ENCODE data around the gene ATP10B. TPM values are rescaled to one million over a fixed set of nuclear protein-coding genes. Genes with fewer than 3 reads are reported as not detected.

The ATP10B gene
- total and polyA plus RNA-seq, 10 of the 15 experiments (the other 5 are each of a cell fraction or from before 2014, with no cell fraction given), result not detected

GRCh38 chr5:160844177-160844576, 7.8 kb downstream of the ATP10B start (continued):
- TF ChIP-seq IRF4 (IDR thresholded peaks at IDR 0.05; ENCODE audit: low read depth, low read length) (no peak), BHLHE40 (IDR thresholded peaks at IDR 0.05; ENCODE audit: borderline replicate concordance in 1 of 2, low read depth in 2 of 2, low read length in 1 of 2) (peak; percentile 24 to 57; a peak in 1 of 4 replicates), RAD51 (IDR thresholded peaks at IDR 0.05) (peak; percentile 52; the same call in 1 of the 2 replicates)

GRCh38 chr5:160843240-160843639, 8.8 kb downstream of the ATP10B start:
- ATAC-seq (peak; percentile 99), DNase-seq (ENCODE audit: low read depth, low spot score) (peak; percentile 89), FAIRE-seq (peak; percentile 84)
- RAD21 ChIA-PET (ENCODE audit: unreplicated experiment), result interaction anchor here (0.8 to 2.8 kb wide), 12 partner anchors 8 to 622 kb away, joined by 3 to 16 read pairs (median 4); no protein-coding TSS in a partner anchor
- Histone ChIP-seq H3K9me3 (replicated peaks; ENCODE audit: control insufficient read depth, insufficient read depth, low read length) (no peaks in the 10 kb centered on the region; the same call in 2 of the 3 replicates), H3K4me1 (ENCODE audit: control insufficient read depth, insufficient read depth, low read length) (no peaks in the 10 kb centered on the region), H3K4me2 (ENCODE audit: control insufficient read depth, insufficient read depth) (peak overlapping the region; percentile 55), H3K9ac (ENCODE audit: control insufficient read depth, insufficient read depth, low read length) (no peak overlapping the region), H3K4me3 (0 out of 2 replicates have a peak overlapping the region, but pooled peaks have one; percentile 25), H3K27ac (ENCODE audit: control insufficient read depth, insufficient read depth) (no peak overlapping the region), H3K79me2 (ENCODE audit: control insufficient read depth, insufficient read depth, low read length) (no peaks in the 10 kb centered on the region), H2AFZ (ENCODE audit: control insufficient read depth, low read depth, low read length) (no peak overlapping the region), H3K36me3 (ENCODE audit: control insufficient read depth in 2 of 2, insufficient read depth in 2 of 2, low read length in 1 of 2) (no peaks in the 10 kb centered on the region), H4K20me1 (ENCODE audit: control insufficient read depth, insufficient read depth) (no peaks in the 10 kb centered on the region), H3K27me3 (replicated peaks in 1 of 2; ENCODE audit: control insufficient read depth in 2 of 2, insufficient read depth in 2 of 2, low read length in 1 of 2) (no peaks in the 10 kb centered on the region)
- POLR2A ChIA-PET, result interaction anchor here (0.8 to 2.0 kb wide), 6 partner anchors 8 to 424 kb away, joined by 3 to 9 read pairs (median 4); partner anchors contain the start of gene SLU7
- no TSS peak for BruUV-seq (replicated peaks)
- SMC1A ChIA-PET (ENCODE audit: uncharacterized antibody, unreplicated experiment), result interaction anchor here (0.6 to 6.4 kb wide), 17 partner anchors 8 to 418 kb away, joined by 3 to 53 read pairs (median 4); partner anchors contain the start of gene ATP10B
- in situ Hi-C loops (cut with MboI), result no loop called here
- intact Hi-C loops (cut with micrococcal nuclease; ENCODE audit: unreplicated experiment), result loop anchor here (2.0 to 5.0 kb wide), 2 partner anchors 406 to 468 kb away; no protein-coding TSS in a partner anchor
- CTCF ChIA-PET, result interaction anchor here (0.6 to 2.1 kb wide), 10 partner anchors 9 to 405 kb away, joined by 3 to 10 read pairs (median 3); no protein-coding TSS in a partner anchor
- WGBS (ENCODE audit: insufficient coverage, insufficient replicate concordance, low lambda C conversion rate, missing lambda C conversion rate), result 0% methylated on average over 2 of the region's 2 CpGs
- TF ChIP-seq MEF2A (IDR thresholded peaks at IDR 0.05; ENCODE audit: insufficient read depth, low read depth, low read length), result no peak
- no peak for TF ChIP-seq POLR2AphosphoS5 (IDR thresholded peaks at IDR 0.05; ENCODE audit: low read length)
- peak; percentile 66 for TF ChIP-seq CHD2 (IDR thresholded peaks at IDR 0.05; ENCODE audit: borderline replicate concordance, low read depth, low read length)
- peak; percentile 73 for TF ChIP-seq SPI1 (IDR thresholded peaks at IDR 0.05; ENCODE audit: borderline replicate concordance, insufficient read depth, low read depth, low read length)
- TF ChIP-seq POLR2AphosphoS2 (IDR thresholded peaks at IDR 0.05; ENCODE audit: low read depth, low read length), result no peak
- no peak for TF ChIP-seq TCF12 (IDR thresholded peaks at IDR 0.05; ENCODE audit: low read depth, low read length)
- no peak for TF ChIP-seq PAX8 (IDR thresholded peaks at IDR 0.05)
- peak; percentile 94 for TF ChIP-seq NBN (IDR thresholded peaks at IDR 0.05)
- TF ChIP-seq, protein P1, sequence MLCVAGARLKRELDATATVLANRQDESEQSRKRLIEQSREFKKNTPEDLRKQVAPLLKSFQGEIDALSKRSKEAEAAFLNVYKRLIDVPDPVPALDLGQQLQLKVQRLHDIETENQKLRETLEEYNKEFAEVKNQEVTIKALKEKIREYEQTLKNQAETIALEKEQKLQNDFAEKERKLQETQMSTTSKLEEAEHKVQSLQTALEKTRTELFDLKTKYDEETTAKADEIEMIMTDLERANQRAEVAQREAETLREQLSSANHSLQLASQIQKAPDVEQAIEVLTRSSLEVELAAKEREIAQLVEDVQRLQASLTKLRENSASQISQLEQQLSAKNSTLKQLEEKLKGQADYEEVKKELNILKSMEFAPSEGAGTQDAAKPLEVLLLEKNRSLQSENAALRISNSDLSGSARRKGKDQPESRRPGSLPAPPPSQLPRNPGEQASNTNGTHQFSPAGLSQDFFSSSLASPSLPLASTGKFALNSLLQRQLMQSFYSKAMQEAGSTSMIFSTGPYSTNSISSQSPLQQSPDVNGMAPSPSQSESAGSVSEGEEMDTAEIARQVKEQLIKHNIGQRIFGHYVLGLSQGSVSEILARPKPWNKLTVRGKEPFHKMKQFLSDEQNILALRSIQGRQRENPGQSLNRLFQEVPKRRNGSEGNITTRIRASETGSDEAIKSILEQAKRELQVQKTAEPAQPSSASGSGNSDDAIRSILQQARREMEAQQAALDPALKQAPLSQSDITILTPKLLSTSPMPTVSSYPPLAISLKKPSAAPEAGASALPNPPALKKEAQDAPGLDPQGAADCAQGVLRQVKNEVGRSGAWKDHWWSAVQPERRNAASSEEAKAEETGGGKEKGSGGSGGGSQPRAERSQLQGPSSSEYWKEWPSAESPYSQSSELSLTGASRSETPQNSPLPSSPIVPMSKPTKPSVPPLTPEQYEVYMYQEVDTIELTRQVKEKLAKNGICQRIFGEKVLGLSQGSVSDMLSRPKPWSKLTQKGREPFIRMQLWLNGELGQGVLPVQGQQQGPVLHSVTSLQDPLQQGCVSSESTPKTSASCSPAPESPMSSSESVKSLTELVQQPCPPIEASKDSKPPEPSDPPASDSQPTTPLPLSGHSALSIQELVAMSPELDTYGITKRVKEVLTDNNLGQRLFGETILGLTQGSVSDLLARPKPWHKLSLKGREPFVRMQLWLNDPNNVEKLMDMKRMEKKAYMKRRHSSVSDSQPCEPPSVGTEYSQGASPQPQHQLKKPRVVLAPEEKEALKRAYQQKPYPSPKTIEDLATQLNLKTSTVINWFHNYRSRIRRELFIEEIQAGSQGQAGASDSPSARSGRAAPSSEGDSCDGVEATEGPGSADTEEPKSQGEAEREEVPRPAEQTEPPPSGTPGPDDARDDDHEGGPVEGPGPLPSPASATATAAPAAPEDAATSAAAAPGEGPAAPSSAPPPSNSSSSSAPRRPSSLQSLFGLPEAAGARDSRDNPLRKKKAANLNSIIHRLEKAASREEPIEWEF (IDR thresholded peaks at IDR 0.05; ENCODE audit: insufficient replicate concordance, low read depth, low read length), result no peak
- TF ChIP-seq SUPT20H (IDR thresholded peaks at IDR 0.05; ENCODE audit: borderline replicate concordance, control insufficient read depth, low read depth, low read length), result no peak
- TF ChIP-seq SREBF2 (IDR thresholded peaks at IDR 0.05; ENCODE audit: low read length), result no peak
- no peak for TF ChIP-seq ESRRA (IDR thresholded peaks at IDR 0.05; ENCODE audit: low read length)
- peak; percentile 90; the same call in 1 of the 2 replicates for TF ChIP-seq BACH1 (IDR thresholded peaks at IDR 0.05; ENCODE audit: borderline replicate concordance)
- peak; percentile 45; the same call in 1 of the 2 replicates for TF ChIP-seq SMARCA5 (IDR thresholded peaks at IDR 0.05)

Data from GM12878 (cell line).